ENCODE measurements around the gene KLRB1. TPM values are rescaled to one million over a fixed set of nuclear protein-coding genes. Genes with fewer than 3 reads are reported as not detected.
A peak's percentile ranks its signal among the peaks of the same experiment; 100 is the strongest.

Gene KLRB1
- total and polyA plus RNA-seq, 2 of the 13 experiments (the other 11 are each of a cell fraction or from before 2014, with no cell fraction given) = not detected

DNA sequence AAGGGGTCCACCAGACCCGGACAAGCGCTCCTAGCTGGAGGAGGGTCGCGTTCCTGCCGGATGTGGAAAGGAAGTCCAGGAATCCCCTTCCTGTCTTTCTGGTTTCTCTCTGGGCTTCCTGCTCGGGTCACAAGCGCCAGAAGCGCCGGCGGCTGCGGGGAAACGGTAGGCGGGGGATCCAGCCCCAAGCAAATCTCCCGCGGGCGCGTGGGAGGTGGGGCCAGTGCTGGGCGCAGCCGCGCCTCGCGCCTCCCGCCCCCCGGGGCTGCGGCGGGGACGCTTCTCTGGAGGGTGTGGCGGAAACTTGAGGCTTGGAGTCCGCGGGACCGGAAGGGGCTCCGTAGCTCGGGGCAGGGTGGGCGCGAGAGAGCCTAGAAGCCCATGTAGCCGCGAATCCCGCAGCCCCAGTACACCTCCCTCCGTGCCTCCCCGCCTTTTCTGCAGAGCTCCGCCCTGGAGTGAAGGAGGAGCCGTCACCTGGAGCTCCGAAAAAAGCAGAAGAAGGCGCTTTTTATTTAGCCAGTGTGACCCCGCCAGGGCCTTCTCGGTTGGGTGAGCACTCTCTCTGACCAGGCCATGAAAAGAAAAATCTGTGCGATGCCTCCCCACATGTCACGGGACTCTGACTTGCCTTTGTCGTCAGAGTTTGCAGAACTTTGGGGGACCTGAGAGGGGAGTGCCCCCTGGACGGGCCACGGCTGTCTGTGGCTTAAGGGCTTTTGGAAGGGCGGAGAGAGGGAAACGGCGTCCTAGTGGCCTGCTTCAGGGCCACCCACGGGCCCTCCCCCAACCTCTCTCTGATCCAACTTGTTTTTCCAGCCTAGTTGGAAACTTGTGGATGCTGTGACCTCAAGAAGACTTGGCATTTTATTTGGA lies 40.3 kb upstream of the KLRB1 start (continued):
- TF ChIP-seq AHDC1 (CRISPR knock-in tag; IDR thresholded peaks at IDR 0.05; ENCODE audit: borderline replicate concordance) = no peak; the same call in 1 of the 2 replicates
- no peak for TF ChIP-seq ZFP37 (CRISPR knock-in tag; IDR thresholded peaks at IDR 0.05; ENCODE audit: borderline replicate concordance)
- peak; percentile 85 for TF ChIP-seq RBFOX2 (IDR thresholded peaks at IDR 0.05; ENCODE audit: low read depth, low read length)
- no peak; the same call in 1 of the 2 replicates for TF ChIP-seq ZNF329 (CRISPR knock-in tag; IDR thresholded peaks at IDR 0.05; ENCODE audit: low read depth)
- no peak for TF ChIP-seq NONO (IDR thresholded peaks at IDR 0.05)
- TF ChIP-seq NONO (CRISPR knock-in tag; conservative IDR thresholded peaks at IDR 0.05) = peak; percentile 82
- TF ChIP-seq ZNF766 (CRISPR knock-in tag; IDR thresholded peaks at IDR 0.05; ENCODE audit: borderline replicate concordance) = no peak
- TF ChIP-seq DZIP1 (CRISPR knock-in tag; IDR thresholded peaks at IDR 0.05) = no peak
- TF ChIP-seq FOXA1 (IDR thresholded peaks at IDR 0.05) = no peak
- TF ChIP-seq FOXA1 (CRISPR knock-in tag; IDR thresholded peaks at IDR 0.05) = no peak
- TF ChIP-seq RFX5 (IDR thresholded peaks at IDR 0.05; ENCODE audit: low read depth, low read length) = no peak
- no peak for TF ChIP-seq ZFP62 (CRISPR knock-in tag; IDR thresholded peaks at IDR 0.05)
- peak; percentile 58 for TF ChIP-seq THAP11 (CRISPR knock-in tag; IDR thresholded peaks at IDR 0.05)
- no peak for TF ChIP-seq MBNL3 (CRISPR knock-in tag; conservative IDR thresholded peaks at IDR 0.05)
- TF ChIP-seq ZNF720 (CRISPR knock-in tag; IDR thresholded peaks at IDR 0.05) = no peak
- TF ChIP-seq ZMYM2 (CRISPR knock-in tag; IDR thresholded peaks at IDR 0.05) = no peak
- peak; percentile 76 for TF ChIP-seq POLR2G (IDR thresholded peaks at IDR 0.05; ENCODE audit: low read depth, low read length)
- no peak for TF ChIP-seq HOXA5 (CRISPR knock-in tag; IDR thresholded peaks at IDR 0.05)
- no peak for TF ChIP-seq ZNF256 (CRISPR knock-in tag; conservative IDR thresholded peaks at IDR 0.05)
- no peak for TF ChIP-seq KLF13 (CRISPR knock-in tag; IDR thresholded peaks at IDR 0.05)
- TF ChIP-seq ZFYVE20 (CRISPR knock-in tag; IDR thresholded peaks at IDR 0.05; ENCODE audit: borderline replicate concordance, low read depth) = no peak
- TF ChIP-seq KLF11 (CRISPR knock-in tag; IDR thresholded peaks at IDR 0.05) = no peak

Measured in HepG2 (cell line).